Sciatic nerve (tissue), 2 donors: ENCODE measurements around the gene MRPS23. TPM values are rescaled to one million over a fixed set of nuclear protein-coding genes. Genes with fewer than 3 reads are reported as not detected.
"Not testable (repeated sequence)": the region's sequence is repeated elsewhere in the genome, so short reads cannot be mapped to it uniquely, and the experiment has no call there.

Experiments
- ATAC-seq: fragments of 200-7000 bp; cut with Tn5 transposase; one replicate; pipeline ENCODE4 v1.9.1; 2020; ENCODE audit warnings: mild to moderate bottlenecking, moderate library complexity
- DNase-seq: peaks from one replicate; pipeline ENCODE4 v3.0.0-alpha.2; 2020; ENCODE audit warnings: low spot score
- intact Hi-C: fragments of 100-400 bp; cut with DNase I; formaldehyde crosslinking; loops from one replicate; pipeline ENCODE4 v1.14.2; 2022
- total RNA-seq: library from RNA; stranded (reverse); fragmentation: NEBNext Ultra II Directional; extraction: Animal tissue kit (Norgen Biotek cat#: 25700); gene quantifications from one replicate; pipeline ENCODE4 v1.2.1, GENCODE V29; 2021
- donor health status: DM: no; HTN: no; CAD: no.
- donor health status: DM: no; HTN: no; CAD: no.

MRPS23 gene
- total RNA-seq, 1 donor from 2014 or later = 27.1 TPM

GRCh38 chr17:57852955-57853328 lies 3.1 kb upstream of the MRPS23 start:
- DNase-seq (no peak), ATAC-seq (no peak)
- intact Hi-C loops = loop anchor here (10.0 kb wide), 1 partner anchor 262 kb away; no protein-coding TSS in a partner anchor

GRCh38 chr17:57852092-57852954 lies 2.5 kb upstream of the MRPS23 start:
- intact Hi-C loops = loop anchor here (10.0 kb wide), 1 partner anchor 262 kb away; no protein-coding TSS in a partner anchor

GRCh38 chr17:57849163-57849873 lies 526 bp downstream of the MRPS23 start:
- intact Hi-C loops = no loop called here
- DNase-seq (no peak), ATAC-seq (no peak)

More at GRCh38 chr17:57852092-57852954, 2.5 kb upstream of the MRPS23 start:
- DNase-seq (no peak), ATAC-seq (no peak)

- DNase-seq, intact Hi-C loops, ATAC-seq: not testable (repeated sequence)
These were observed 3.5 kb downstream of the MRPS23 start for GRCh38 chr17:57846056-57846945.

- ATAC-seq (no peak), DNase-seq (no peak)
- intact Hi-C loops = no loop called here
These were observed 7.6 kb downstream of the MRPS23 start for GRCh38 chr17:57842280-57842679.

GRCh38 chr17:57839571-57839923 lies 10.3 kb downstream of the MRPS23 start:
- DNase-seq = no peak
- ATAC-seq = no peak
- intact Hi-C loops = loop anchor here (10.0 kb wide), 1 partner anchor 705 kb away; no protein-coding TSS in a partner anchor

GRCh38 chr17:57838857-57839570 lies 10.8 kb downstream of the MRPS23 start:
- intact Hi-C loops = loop anchor here (10.0 kb wide), 1 partner anchor 704 kb away; no protein-coding TSS in a partner anchor
- no peak for DNase-seq
- ATAC-seq = no peak

- no peak for ATAC-seq
- intact Hi-C loops = loop anchor here (10.0 kb wide), 1 partner anchor 704 kb away; no protein-coding TSS in a partner anchor
- DNase-seq = no peak
These were observed 11.4 kb downstream of the MRPS23 start for GRCh38 chr17:57838453-57838852.

- intact Hi-C loops = loop anchor here (10.0 kb wide), 1 partner anchor 701 kb away; no protein-coding TSS in a partner anchor
- ATAC-seq (no peak), DNase-seq (no peak)
These were observed 14.4 kb downstream of the MRPS23 start for GRCh38 chr17:57835333-57835900.

- intact Hi-C loops = loop anchor here (10.0 kb wide), 1 partner anchor 699 kb away; no protein-coding TSS in a partner anchor
- DNase-seq (no peak), ATAC-seq (no peak)
These were observed 15.6 kb downstream of the MRPS23 start for GRCh38 chr17:57834146-57834741.

- DNase-seq (peak; percentile 85), ATAC-seq (peak; percentile 97)
- intact Hi-C loops = loop anchor here (10.0 kb wide), 1 partner anchor 699 kb away; no protein-coding TSS in a partner anchor
These were observed 16.5 kb downstream of the MRPS23 start for GRCh38 chr17:57833179-57833939.

- no peak for DNase-seq
- peak; percentile 54 for ATAC-seq
- intact Hi-C loops = loop anchor here (10.0 kb wide), 1 partner anchor 698 kb away; no protein-coding TSS in a partner anchor
These were observed 17.3 kb downstream of the MRPS23 start for GRCh38 chr17:57832314-57833178.

- intact Hi-C loops = loop anchor here (10.0 kb wide), 1 partner anchor 696 kb away; no protein-coding TSS in a partner anchor
- ATAC-seq = no peak
These were observed 19.0 kb downstream of the MRPS23 start for GRCh38 chr17:57830880-57831279.

GRCh38 chr17:57823469-57824401 lies 26.1 kb downstream of the MRPS23 start:
- intact Hi-C loops = no loop called here
- ATAC-seq = no peak
- no peak for DNase-seq

More at GRCh38 chr17:57830880-57831279, 19.0 kb downstream of the MRPS23 start:
- DNase-seq = no peak

- no peak for DNase-seq
- intact Hi-C loops = no loop called here
- no peak for ATAC-seq
These were observed 30.0 kb downstream of the MRPS23 start for GRCh38 chr17:57819867-57820266.
